ENCODE results near the gene ANKRD53.

DNA sequence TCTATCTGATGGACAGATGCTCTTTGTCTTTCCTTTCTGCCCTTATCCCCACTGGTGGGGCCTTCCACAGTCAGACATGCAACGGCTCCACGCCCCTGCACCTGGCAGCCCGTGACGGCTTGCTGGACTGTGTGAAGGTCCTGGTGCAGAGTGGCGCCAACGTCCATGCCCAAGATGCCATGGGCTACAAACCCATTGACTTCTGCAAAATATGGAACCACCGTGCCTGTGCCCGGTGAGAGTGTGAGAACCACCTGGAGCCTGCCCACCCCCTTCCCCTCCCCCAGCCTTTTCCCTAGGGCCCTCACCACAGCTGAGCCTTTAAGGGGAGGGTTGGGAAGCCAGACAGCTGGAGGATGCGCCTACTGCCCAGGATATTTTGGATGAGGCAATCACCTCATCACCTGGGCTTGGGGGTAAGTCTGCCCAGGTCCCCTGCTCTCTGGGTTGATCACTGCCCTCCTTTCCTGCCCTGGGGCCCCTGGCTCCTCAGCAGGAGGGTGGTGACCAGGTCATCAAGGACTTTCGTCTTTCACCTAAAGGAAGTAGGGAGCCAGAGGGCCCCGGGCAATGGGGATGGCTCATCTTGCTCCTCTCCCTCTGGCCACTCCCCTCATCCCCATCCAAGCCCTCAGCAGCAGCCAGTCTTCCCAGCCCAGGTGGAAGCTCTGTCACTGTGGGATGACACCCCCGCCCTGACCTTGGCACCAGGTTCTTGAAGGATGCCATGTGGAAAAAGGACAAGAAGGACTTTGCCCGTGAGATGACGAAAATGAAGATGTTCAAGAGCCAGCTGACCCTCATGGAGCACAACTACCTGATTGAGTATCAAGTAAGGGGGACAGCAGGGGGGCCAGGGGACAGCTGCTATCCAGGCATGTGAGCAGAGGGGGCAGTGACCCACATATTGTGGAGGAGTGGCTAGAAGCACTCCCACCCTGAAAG is 3.7 kb downstream of the ANKRD53 start:
- TF ChIP-seq, protein P1, sequence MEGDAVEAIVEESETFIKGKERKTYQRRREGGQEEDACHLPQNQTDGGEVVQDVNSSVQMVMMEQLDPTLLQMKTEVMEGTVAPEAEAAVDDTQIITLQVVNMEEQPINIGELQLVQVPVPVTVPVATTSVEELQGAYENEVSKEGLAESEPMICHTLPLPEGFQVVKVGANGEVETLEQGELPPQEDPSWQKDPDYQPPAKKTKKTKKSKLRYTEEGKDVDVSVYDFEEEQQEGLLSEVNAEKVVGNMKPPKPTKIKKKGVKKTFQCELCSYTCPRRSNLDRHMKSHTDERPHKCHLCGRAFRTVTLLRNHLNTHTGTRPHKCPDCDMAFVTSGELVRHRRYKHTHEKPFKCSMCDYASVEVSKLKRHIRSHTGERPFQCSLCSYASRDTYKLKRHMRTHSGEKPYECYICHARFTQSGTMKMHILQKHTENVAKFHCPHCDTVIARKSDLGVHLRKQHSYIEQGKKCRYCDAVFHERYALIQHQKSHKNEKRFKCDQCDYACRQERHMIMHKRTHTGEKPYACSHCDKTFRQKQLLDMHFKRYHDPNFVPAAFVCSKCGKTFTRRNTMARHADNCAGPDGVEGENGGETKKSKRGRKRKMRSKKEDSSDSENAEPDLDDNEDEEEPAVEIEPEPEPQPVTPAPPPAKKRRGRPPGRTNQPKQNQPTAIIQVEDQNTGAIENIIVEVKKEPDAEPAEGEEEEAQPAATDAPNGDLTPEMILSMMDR (IDR thresholded peaks at IDR 0.05), result no peak
- TF ChIP-seq POLR2A (IDR thresholded peaks at IDR 0.05), result no peak

Measured in body of pancreas (tissue), 4 donors.